ENCODE results near the gene RPS16.

The RPS16 gene

GRCh38 chr19:39384839-39385568 is 50.7 kb downstream of the RPS16 start (continued):
- TF ChIP-seq PRDM10 (tag by site-specific recombination; IDR thresholded peaks at IDR 0.05) (peak; percentile 17; the same call in 1 of the 2 replicates), OVOL3 (tag by site-specific recombination; IDR thresholded peaks at IDR 0.05) (no peak), ZNF248 (tag by site-specific recombination; IDR thresholded peaks at IDR 0.05) (no peak), ZBTB48 (tag by site-specific recombination; IDR thresholded peaks at IDR 0.05) (no peak), ZBTB10 (tag by site-specific recombination; IDR thresholded peaks at IDR 0.05) (0 out of 2 replicates have a peak, but pooled peaks have one; percentile 26), ZBTB11 (tag by site-specific recombination; conservative IDR thresholded peaks at IDR 0.05; ENCODE audit: low read depth) (no peak), WT1 (tag by site-specific recombination; IDR thresholded peaks at IDR 0.05) (peak; percentile 75), ZNF169 (tag by site-specific recombination; IDR thresholded peaks at IDR 0.05) (no peak), ZBTB7A (tag by site-specific recombination; IDR thresholded peaks at IDR 0.05; ENCODE audit: low read depth) (no peak), ZNF175 (tag by site-specific recombination; IDR thresholded peaks at IDR 0.05) (no peak), SP2 (tag by site-specific recombination; IDR thresholded peaks at IDR 0.05) (peak; percentile 28; the same call in 1 of the 2 replicates), ZNF837 (tag by site-specific recombination; IDR thresholded peaks at IDR 0.05) (no peak), ZNF658 (tag by site-specific recombination; IDR thresholded peaks at IDR 0.05) (no peak), ZNF555 (tag by site-specific recombination; conservative IDR thresholded peaks at IDR 0.05) (no peak), ZNF571 (tag by site-specific recombination; IDR thresholded peaks at IDR 0.05) (no peak), PRDM6 (tag by site-specific recombination; IDR thresholded peaks at IDR 0.05) (no peak), HIC1 (tag by site-specific recombination; IDR thresholded peaks at IDR 0.05) (peak; percentile 16; the same call in 1 of the 2 replicates), CTCF (tag by site-specific recombination; IDR thresholded peaks at IDR 0.05) (no peak), ZBTB21 (tag by site-specific recombination; IDR thresholded peaks at IDR 0.05) (no peak), ZNF18 (tag by site-specific recombination; IDR thresholded peaks at IDR 0.05) (no peak), ZNF138 (tag by site-specific recombination; IDR thresholded peaks at IDR 0.05; ENCODE audit: borderline replicate concordance) (no peak), ZIC2 (tag by site-specific recombination; IDR thresholded peaks at IDR 0.05) (peak; percentile 82)
